ENCODE measurements around the gene GALNT9.

The GALNT9 gene

GRCh38 chr12:132214891-132215290 lies 114.5 kb downstream of the GALNT9 start:
- DNase-seq (ENCODE audit: low read depth in 2 of 2), result no peak

DNA sequence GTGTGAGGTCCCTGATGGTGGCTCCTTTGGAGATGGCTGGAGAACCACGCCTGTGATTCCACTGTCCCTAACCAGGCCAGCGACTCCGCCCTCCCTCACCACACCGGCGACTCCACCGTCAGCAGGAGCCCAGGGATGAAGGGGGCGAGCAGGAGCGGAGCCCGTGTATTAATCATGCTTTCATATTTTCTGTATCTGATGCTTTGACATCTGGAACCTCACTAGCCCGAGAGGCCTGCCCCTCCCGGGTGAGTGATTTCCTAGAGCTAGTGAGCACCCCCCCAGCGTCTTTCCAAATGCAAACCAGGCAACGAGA lies 115.3 kb downstream of the GALNT9 start:
- no peak for DNase-seq (ENCODE audit: low read depth in 2 of 2)

- no peak for DNase-seq (ENCODE audit: low read depth in 2 of 2)
These were observed 115.8 kb downstream of the GALNT9 start for GRCh38 chr12:132213359-132214160.

DNA sequence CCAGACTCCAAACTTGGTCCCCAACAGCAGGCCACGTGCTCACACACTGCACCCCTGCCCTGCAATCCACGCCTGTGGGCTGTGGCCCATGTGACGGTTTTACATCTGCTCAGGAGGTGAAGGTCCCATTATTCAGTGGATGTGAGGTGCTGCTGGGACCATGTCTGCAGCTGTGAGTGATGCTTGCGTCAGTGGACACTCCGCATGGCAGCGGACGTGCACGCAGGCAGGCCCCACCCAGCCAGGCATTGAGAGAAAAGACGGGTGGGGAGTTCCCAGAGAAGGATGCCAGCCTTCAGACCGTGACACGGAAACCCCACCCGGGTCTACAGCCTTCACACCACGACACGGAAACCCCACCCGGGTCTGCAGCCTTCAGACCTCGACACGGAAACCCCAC lies 117.6 kb downstream of the GALNT9 start:
- DNase-seq (ENCODE audit: low read depth in 2 of 2), result no peak

DNA sequence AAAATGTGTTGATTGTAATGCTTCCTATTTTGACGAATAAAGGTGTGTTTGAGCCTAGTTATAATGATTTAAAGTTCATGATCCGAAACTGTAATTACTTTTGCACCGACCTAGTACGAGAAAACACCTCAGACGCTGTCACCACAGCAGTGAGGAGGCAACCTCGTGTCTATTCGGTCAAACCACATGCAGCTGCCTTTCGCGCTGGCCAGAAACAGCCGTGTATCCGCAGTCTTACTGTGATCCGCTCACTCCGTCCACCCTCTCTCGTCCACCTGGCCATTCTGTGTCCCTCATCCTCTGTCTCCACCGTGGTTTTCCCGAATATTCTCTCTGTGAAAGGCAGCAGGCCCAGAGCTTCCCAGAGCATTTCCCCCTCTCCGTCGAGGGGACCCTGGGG lies 118.1 kb downstream of the GALNT9 start:
- DNase-seq (ENCODE audit: low read depth in 2 of 2), result no peak

- DNase-seq (ENCODE audit: low read depth in 2 of 2), result no peak
These were observed 119.0 kb downstream of the GALNT9 start for GRCh38 chr12:132210223-132211055.

GRCh38 chr12:132209619-132210222 lies 119.7 kb downstream of the GALNT9 start:
- DNase-seq (ENCODE audit: low read depth in 2 of 2), result no peak

DNA sequence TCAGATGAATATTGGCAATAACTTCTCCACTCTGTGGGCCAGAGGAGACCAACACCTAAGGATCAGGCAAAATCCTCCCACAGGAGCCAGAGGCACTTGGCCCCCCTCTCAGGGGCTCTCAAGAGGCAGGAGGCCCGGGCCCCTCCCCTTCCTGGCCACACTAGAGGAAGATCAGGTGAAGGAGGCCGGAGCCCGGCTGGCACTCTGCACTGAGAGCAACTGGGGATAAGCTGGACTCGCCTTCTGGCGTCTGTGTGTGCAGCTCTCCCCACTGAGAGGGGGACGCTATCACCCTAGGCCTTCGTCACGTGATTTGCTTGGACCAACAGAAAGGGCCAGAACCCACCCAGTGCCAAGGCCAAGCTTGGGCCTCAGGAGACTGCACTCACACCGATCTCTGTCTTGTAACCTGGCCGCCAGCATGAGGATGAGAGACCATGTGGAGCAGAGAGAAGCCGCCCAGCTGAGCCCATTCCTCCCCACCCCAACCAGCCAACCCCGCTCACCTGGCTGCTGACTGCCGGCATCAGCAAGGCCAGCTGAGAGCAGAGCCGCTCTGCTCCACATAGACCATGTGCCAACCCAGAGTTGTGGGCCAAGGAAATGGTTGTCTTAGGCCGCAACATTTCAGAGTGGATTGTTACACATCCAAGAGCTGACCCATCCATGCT lies 121.1 kb downstream of the GALNT9 start:
- DNase-seq (ENCODE audit: low read depth in 2 of 2), result no peak

GRCh38 chr12:132207083-132207775 lies 122.2 kb downstream of the GALNT9 start:
- no peak for DNase-seq (ENCODE audit: low read depth in 2 of 2)

GRCh38 chr12:132206046-132206434 lies 123.3 kb downstream of the GALNT9 start:
- DNase-seq (ENCODE audit: low read depth in 2 of 2), result no peak

DNA sequence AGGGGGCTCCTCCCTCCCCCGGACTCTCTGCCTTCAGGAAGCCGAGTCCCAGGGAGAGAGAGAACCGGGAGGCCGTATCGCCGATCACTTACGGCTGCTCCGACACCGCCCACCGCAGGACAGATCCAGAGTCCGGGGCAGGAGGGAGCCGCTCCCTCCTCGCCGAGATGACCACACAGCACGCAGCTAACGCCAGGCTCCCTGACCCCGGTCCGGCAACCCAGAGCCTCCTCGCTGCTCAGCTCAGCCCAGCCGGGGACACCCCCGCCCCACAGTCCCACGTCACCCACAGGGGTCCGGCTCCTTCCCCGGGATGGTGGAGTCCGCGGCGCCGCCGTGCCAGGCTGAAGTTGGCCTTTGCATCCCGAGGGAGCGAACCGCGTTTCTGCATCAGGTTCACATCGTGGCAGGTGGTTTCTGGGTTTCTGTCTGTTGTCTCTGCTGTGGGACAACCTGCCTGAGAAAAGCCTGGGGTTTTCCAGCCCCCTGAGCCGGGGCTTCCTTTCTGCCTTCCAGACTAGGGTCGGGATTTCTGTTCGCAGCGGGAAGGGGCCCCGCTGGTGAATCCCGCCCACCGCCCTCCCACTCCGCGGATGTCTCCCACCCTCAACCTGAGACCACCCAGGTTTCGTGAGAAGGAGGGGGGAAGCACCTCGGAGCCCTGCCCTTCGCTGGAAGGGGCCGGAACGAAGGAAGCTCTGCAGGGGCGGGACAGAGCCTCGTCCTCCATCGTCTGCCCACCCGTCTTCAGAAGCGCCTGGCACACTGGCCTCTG lies 123.9 kb downstream of the GALNT9 start:
- DNase-seq (ENCODE audit: low read depth in 2 of 2), result no peak

DNA sequence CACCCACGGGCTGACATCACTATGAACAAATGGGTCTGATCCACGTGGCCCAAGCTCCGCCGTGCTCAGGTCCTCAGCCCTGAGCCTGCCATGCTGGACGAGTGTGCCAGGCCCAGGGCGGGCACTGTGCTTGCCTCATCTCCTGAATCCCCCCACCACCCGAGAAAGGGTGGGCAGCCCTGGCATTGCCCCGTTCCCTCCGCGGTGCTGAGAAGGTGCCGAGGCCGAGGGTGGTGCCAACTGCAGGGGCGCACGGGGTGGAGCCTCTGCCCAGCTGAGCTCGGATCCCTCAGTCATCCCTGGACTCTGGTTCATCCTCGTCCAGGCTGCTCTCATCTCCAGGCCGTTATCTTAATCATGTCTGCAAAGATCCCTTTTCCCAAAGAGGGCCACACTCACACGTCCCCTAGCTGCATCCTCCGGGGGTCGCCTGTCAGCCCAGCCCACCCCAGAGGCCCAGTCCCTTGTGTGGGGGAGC lies 124.6 kb downstream of the GALNT9 start:
- no peak for DNase-seq (ENCODE audit: low read depth in 2 of 2)

DNA sequence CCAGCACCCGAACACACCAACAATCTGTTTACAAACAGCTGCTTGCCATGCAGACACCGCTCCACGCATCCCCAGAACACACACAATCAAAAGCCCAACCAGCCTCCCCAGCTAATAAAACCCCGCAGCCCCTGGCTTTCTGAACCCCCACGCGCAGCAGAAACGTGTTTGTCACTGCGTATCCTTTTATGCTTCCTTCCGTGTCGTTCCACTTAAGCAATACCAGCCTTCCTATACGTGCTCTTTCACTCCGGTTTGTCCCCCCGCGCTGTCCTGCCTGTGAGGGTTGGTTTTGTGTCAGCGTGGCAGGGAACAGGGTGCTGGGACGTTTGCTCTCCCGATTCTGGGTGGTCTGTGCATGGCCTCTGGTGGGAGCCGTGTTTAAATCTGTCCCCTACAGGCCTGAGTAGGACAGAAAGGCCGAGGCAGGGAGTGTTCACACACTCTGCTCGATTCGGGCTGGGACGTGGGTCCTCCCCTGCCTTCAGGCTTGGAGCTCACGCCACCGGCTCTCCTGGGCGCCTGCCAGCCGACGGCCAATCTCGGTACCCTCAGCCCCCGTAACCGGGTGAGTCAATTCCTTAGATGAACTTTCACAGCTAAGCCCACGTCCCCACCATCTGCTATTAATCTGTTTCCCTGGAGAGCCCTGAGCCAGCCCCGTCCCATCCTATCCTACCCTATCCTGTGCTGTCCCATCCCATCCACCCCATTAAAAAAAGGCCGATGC lies 125.2 kb downstream of the GALNT9 start:
- DNase-seq (ENCODE audit: low read depth in 2 of 2), result no peak

GRCh38 chr12:132202929-132203721 lies 126.3 kb downstream of the GALNT9 start:
- DNase-seq (ENCODE audit: low read depth in 2 of 2), result no peak

DNA sequence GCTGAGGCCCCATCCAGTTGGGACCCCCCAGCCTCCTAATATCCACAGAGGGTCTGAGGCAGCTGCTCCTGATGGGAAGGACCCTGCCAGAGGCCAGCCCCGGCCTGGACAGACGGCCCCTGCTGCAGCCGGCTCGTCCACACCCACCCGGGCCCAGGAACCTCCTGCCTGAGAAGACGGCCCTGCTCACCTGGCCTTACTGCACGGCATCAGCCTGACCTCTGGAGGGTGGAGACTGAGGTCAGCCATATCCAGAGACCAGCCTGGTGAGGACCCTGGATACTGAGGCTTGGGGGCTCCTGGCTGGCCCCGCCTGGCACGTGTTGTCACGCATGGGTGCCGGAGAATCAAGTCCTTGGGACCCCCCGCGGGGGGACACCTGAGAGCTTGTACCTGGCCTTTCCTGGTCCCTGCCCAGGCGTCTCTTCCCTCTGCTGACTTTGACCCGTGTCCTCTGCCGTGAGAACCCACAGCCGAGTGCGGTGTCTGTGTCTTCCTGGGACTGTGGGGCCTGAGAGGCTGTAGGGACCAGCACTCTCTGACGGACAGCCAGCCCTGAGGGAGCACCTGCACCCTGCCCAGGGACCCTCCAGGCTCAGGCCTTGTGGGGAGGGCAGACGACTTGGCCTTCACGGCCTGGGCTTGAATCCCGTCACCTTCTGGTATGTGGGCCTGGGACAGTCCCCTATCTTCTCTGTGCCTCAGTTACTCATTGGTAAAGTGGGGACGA lies 127.8 kb downstream of the GALNT9 start:
- no peak for DNase-seq (ENCODE audit: low read depth in 2 of 2)

DNA sequence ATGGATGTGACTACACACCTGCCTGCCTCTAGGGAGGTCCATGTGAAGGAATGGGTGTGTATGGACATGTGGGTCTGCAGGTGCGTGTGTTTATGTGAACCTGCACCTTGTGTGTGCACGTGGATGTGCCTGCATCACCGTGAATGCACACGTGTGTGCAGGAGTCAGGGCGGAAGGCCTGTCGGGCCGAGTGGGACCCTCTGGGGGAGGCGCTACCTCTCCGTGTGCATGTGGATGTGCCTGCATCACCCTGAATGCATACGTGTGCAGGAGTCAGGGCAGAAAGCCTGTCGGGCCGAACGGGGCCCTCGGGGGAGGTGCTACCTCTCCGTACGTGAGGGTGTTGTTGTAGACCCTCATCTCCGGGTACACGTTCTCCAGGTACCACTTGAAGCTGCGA lies 128.6 kb downstream of the GALNT9 start:
- no peak for DNase-seq (ENCODE audit: low read depth in 2 of 2)

- no peak for DNase-seq (ENCODE audit: low read depth in 2 of 2)
These were observed 129.7 kb downstream of the GALNT9 start for GRCh38 chr12:132199526-132200319.

DNA sequence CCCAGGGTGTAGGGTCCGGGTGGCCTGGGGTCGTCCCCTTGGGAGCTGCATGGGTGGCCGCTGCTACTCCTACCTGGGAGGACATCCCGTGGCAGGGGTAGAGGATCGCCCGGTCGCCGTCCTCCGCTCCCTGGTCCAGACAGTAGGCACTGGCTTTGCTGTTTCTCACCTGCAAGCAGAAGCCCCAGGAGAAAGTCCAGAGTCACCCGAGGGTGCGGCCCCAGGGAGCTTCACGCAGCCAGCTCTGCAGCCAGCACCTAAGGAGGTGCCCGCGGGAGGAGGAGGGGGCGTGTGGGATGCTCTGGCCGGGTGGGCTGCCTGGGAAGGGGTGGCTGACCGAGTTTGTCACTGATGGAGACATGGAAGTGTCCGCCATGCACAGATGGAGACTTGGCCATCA lies 130.3 kb downstream of the GALNT9 start:
- no peak for DNase-seq (ENCODE audit: low read depth in 2 of 2)

Data from stimulated activated CD8-positive, alpha-beta memory T cell treated with anti-CD3 and anti-CD28 coated beads, Interleukin-7, amount 100 ng/mL, for 4 hours (primary cell).